GM12891 (cell line): ENCODE results near the gene MELK.
"Not testable (repeated sequence)": the region's sequence is repeated elsewhere in the genome, so short reads cannot be mapped to it uniquely, and the experiment has no call there.

Experiments
- DNase-seq: peaks from one replicate; pipeline ENCODE4 v3.0.0; 2011; ENCODE audit warnings: low spot score; ENCODE audit not compliant: insufficient read length
- FAIRE-seq: peaks from 2 replicates; lab custom pipeline; 2011; peaks lifted over from hg19 to GRCh38; lab: Jason Lieb, UNC
- PAX5 ChIP-seq: IDR thresholded peaks from 2 replicates; pipeline ENCODE4 v1.6.1; 2011; ENCODE audit warnings: low read length, moderate library complexity, mild to moderate bottlenecking; ENCODE audit not compliant: insufficient read depth, severe bottlenecking
- POLR2A ChIP-seq: IDR thresholded peaks from 2 replicates; pipeline ENCODE4 v1.6.1; 2011; ENCODE audit warnings: low read depth, low read length, control low read depth
- POLR2AphosphoS5 ChIP-seq: IDR thresholded peaks from 2 replicates; pipeline ENCODE4 v1.6.1; 2011; ENCODE audit warnings: low read depth, low read length, control low read depth
- POU2F2 ChIP-seq: IDR thresholded peaks from 2 replicates; pipeline ENCODE4 v1.6.1; 2011; ENCODE audit warnings: low read depth, mild to moderate bottlenecking, control low read depth, low read length, moderate library complexity
- SPI1 ChIP-seq: IDR thresholded peaks from 2 replicates; pipeline ENCODE4 v1.6.1; 2011; ENCODE audit warnings: low read depth, low read length, control low read depth
- TAF1 ChIP-seq: IDR thresholded peaks from 2 replicates; pipeline ENCODE4 v1.6.1; 2011; ENCODE audit warnings: low read depth, low read length, control low read depth

MELK gene

DNA sequence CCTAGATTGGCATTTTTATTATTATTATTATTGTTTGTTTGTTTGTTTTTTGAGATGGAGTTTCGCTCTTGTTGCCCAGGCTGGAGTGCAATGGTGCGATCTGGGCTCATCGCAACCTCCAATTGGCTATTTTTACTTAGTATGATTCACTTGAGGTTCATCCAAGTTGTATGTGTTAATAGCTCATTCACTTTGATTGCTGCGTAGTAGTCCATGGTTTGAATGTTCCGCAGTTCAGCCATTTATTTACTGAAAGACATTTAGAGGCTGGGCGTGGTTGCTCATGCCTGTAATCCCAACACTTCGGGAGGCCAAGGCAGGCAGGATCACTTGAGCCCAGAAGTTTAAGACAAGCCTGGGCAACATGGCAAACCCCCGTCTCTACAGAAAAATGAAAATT, 22.6 kb upstream of the MELK start:
- no peak for FAIRE-seq
- no peak for TF ChIP-seq PAX5
- no peak for TF ChIP-seq SPI1
- TF ChIP-seq TAF1: no peak
- no peak for TF ChIP-seq POLR2AphosphoS5
- DNase-seq: no peak

DNA sequence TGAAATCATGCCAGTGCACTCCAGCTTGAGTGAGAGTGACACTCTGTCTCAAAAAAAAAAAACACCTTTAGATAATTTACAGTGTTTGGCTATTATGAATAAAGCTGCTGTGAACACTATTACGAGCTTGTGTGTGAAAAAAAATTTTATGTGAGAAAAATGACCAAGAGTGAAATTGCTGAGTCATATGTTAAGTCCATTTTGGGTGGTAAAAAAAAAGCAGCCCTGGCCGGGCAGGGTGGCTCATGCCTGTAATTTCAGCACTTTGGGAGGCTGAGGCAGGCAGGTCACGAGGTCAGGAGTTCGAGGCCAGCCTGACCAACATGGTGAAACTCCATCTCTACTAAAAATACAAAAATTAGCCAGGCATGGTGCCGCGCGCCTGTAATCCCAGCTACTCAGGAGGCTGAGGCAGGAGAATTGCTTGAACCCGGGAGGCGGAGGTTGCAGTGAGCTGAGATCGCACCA, 22.0 kb upstream of the MELK start:
- not testable (repeated sequence) for FAIRE-seq

DNA sequence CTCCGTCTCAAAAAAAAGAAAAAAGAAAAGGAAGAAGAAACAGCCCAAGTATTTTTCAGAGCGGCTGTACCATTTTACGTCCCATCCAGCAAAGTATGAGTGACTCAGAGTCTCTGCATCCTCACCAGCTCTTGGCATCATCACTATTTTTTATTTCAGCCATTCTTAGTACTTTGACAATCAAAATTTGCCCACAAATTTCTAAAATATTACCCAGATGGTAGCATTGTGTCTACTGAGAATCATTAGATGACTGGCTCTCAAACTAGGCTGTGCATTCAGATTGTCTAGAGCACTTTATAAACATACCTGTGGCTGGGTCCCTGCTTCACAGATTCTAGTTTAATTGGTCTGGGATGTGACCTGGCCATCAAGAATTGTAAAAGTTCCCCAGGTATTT, 21.6 kb upstream of the MELK start:
- DNase-seq (no peak), FAIRE-seq (no peak)
- no peak for TF ChIP-seq SPI1
- no peak for TF ChIP-seq POLR2A
- no peak for TF ChIP-seq POLR2AphosphoS5
- TF ChIP-seq TAF1: no peak
- no peak for TF ChIP-seq PAX5
- TF ChIP-seq POU2F2: no peak

More for the DNA sequence above, 22.0 kb upstream of the MELK start:
- not testable (repeated sequence) for DNase-seq

DNA sequence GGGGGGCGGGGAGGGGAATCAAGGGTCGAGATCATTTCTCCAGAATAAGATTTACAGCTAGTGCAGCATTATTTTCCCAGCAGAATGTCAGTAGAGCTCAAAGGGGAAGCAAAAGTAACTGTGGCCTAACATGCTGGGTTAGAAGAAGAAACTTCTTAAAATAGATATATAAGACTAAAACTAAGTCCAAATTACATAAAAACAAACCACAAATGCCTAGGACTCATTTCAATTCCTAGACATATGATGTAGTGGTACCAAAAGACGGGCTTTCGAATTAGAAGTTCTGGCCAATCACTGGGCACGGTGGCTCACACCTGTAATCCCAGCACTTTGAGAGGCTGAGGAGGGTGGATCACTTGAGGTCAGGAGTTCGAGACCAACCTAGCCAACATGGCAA, 20.8 kb upstream of the MELK start:
- DNase-seq (peak; percentile 28), FAIRE-seq (no peak)
- TF ChIP-seq PAX5 (no peak), POLR2AphosphoS5 (no peak)

DNA sequence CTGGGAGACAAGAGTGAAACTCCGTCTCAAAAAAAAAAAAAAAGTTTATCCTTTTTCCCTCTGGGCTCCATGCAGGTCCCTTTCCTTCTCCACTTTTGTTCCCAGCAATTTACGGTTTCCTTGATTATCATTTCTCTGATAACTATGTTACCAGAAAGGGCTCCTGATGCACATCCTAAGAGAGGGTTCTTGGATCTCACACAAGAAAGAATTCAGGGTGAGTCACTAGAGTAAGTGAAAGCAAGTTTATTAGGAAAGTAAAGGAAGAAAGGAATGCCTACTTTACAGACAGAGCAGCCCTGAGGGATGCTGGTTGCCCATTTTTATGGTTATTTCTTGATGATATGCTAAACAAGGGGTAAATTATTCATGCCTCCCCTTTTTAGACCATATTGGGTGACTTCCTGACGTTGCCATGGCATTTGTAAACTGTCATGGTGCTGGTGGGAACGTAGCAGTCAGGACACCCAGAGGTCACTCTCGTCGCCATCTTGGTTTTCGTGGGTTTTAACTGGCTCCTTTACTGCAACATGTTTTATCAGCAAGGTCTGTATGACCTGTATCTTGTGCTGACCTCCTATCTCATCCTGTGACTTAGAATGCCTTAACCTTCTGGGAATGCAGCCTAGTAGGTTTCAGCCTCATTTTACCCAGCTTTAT, 13.5 kb upstream of the MELK start:
- DNase-seq (no peak), FAIRE-seq (no peak)
- TF ChIP-seq POU2F2: no peak
- no peak for TF ChIP-seq SPI1
- TF ChIP-seq POLR2AphosphoS5: no peak
- TF ChIP-seq TAF1: no peak
- no peak for TF ChIP-seq PAX5
- TF ChIP-seq POLR2A: no peak

DNA sequence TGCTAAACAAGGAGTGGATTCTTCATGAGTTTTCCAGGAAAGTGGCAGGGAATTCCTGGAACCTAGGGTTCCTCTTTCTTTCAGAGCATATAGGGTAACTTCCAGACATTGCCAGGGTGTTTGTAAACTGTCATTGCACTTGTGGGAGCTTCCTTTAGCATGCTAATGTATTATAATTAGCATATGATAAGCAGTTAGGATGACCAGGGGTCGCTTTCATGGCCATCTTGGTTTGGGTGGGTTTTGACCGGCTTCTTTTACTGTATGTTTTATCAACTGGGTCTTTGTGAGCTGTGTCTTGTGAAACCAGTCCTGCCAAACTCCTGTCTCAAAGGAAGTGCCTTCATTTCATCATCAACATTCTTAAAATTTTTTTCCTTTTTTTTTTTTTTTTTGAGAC, 11.9 kb upstream of the MELK start:
- FAIRE-seq: no peak
- no peak for TF ChIP-seq SPI1
- DNase-seq: no peak

DNA sequence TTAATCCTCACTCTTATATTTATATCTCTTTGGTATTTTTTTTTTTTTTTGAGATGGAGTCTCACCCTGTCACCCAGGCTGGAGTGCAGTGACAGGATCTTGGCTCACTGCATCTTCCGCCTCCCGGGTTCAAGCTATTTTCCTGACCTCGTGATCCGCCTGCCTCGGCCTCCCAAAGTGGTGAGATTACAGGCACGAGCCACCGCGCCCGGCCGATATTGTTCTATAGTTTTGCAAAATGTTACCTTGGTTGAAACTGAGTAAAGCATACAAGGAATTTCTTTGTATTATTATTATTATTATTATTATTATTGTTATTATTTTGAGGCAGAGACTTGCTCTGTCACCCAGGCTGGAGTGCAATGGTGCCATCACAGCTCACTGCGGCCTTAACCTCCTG, 9.9 kb upstream of the MELK start:
- not testable (repeated sequence) for DNase-seq, FAIRE-seq

DNA sequence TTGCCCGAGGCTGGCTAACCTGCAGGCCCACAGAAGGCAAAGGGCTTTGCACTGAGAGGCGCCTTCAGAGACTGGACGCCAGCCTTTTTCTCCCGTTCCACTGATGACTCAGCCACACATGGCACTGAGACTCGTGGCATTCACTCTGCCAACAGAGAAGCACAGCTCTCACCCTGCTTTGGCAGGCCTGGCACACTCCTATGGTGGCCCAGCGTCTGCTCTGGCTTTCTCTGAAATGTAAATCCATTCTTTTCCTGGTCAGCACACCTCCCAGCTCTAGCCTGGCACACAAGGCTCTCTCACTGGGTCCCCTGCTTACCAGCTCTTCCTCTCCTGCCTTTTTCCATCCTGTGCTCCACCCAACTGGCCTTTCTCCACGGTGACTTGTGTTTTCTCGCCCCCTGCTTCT, 5.9 kb upstream of the MELK start:
- DNase-seq: no peak
- FAIRE-seq: no peak
- TF ChIP-seq SPI1 (no peak), PAX5 (no peak), POLR2A (no peak), TAF1 (no peak), POLR2AphosphoS5 (no peak), POU2F2 (no peak)

DNA sequence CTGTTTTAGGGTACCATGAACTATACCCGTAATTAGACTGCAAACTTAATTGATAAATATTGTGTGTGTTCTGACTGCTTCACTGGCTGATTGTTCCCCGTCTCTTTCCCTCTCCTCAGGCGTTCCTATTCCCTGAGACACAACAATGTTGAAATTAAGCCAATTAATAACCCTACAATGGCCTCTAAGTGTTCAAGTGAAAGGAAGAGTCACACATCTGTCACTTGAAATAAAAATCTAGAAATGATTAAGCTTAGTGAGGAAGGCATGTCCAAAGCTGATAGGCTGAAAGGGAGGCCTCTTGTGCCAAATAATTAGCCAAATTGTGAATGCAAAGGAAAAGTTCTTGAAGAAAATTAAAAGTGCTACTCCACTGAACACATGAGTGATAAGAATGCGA, 4.0 kb upstream of the MELK start:
- not testable (repeated sequence) for FAIRE-seq, DNase-seq

DNA sequence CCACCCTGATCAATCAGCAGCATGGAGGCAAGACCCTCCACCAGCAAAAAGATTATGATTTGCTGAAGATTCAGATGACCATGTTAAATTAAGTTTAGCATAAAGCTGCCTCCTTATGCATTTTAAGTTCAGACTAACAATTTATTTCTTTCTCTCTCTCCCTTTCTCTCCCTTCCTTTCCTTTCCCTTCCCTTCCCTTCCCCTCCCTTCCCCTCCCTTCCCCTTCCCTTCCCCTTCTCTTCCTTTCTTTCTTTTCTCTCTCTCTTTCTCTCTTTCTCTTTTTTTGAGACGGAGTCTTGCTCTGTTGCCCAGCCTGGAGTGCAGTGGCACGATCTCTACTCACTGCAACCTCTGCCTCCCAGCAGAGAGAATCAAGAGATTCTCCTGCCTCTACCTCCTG, 1.4 kb upstream of the MELK start:
- no peak for FAIRE-seq
- no peak for DNase-seq
- TF ChIP-seq POU2F2 (no peak), SPI1 (no peak), POLR2A (no peak), TAF1 (no peak)

DNA sequence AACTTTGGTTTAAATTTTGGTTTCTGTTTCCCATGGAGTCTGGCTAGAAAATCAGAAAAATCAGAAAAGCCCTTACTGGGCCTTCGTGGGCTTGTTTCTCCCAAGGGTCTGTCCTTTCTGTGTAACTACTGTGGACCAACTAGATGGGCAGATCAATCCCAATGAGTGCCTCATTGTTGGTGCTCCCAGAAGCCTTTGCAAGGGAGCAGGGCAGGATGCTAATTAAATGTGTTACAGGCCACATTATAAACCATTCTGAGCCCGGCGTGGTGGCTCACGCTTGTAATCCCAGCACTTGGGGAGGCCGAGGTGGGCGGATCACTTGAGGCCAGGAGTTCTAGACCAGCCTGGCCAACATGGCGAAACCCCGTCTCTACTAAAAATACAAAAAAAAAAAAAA, 1.4 kb downstream of the MELK start:
- FAIRE-seq, DNase-seq: not testable (repeated sequence)

DNA sequence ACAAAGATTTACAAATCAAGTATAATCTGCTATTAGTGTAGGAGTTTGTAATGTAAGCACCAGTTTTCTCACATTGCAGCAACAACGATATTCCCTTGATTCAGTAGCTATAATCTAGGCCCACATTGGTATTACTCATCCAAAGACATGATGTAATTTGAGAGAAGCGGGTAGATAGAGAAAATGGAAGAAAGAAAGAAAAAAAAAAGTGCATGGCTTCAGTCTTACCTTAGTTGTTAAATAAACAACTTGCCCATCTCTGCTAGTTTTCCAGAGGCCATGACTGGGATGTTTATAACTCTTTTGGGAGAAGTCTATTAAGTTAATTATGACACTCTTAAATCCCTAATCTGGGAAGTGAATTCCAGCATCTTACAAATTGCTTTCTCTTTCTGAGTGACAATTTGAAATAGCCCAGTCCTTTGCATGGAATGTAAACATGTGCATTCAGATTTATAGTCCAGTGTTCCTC, 2.8 kb downstream of the MELK start:
- DNase-seq: no peak
- TF ChIP-seq PAX5 (no peak), POLR2AphosphoS5 (no peak), TAF1 (no peak), POLR2A (no peak), SPI1 (no peak), POU2F2 (no peak)
- FAIRE-seq: no peak

DNA sequence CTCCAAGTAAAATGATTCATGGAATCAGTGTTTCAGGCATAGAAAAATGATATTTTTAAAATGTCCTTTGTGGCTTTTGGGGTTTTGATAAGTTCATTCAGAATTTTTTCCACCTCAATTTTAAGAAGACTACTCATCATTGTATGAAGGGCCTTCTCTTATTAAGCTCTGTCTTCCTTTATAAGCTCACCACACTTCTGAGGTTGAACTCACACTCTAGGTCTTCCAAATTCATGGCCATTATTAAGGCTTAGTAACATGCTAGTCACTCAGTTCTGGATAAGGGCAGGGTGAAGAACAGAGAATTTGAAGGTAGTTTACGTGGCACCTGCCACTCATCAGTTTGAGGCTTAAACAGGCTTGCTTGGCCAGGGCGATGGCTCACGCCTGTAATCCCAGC, 4.2 kb downstream of the MELK start:
- DNase-seq: no peak
- no peak for FAIRE-seq
- no peak for TF ChIP-seq SPI1
- TF ChIP-seq PAX5: no peak
